ENCODE results near the gene GPR62. TPM values are rescaled to one million over a fixed set of nuclear protein-coding genes. Genes with fewer than 3 reads are reported as not detected.
A peak's percentile ranks its signal among the peaks of the same experiment; 100 is the strongest.

The GPR62 gene
- total and polyA plus RNA-seq, 9 donors = 0.13 to 0.59 (median 0.50) TPM

- WGBS (ENCODE audit: insufficient coverage) = 1% methylated on average over 95 of the region's 97 CpGs
- peak; percentile 79 for DNase-seq
Measured at GRCh38 chr3:51955893-51956770, 951 bp downstream of the GPR62 start.

GRCh38 chr3:51957520-51958205 lies 2.5 kb downstream of the GPR62 start:
- 96% methylated on average over 9 of the region's 15 CpGs for WGBS (ENCODE audit: insufficient coverage)
- Histone ChIP-seq H3K36me3 (ENCODE audit: control insufficient read depth, insufficient read depth, low read length) (peaks cover 43% of the 10 kb centered on the region), H3K27me3 (ENCODE audit: control insufficient read depth, insufficient read depth, low read length) (peaks cover 14% of the 10 kb centered on the region), H3K9me3 (replicated peaks; ENCODE audit: control insufficient read depth, low read depth, low read length) (no peaks in the 10 kb centered on the region), H3K27ac (ENCODE audit: low read length) (no peak overlapping the region), H3K4me3 (ENCODE audit: low read length) (no peak overlapping the region), H3K4me1 (ENCODE audit: control insufficient read depth, insufficient read depth, low read length) (peaks cover 35% of the 10 kb centered on the region)
- DNase-seq = no peak

More at GRCh38 chr3:51955893-51956770, 951 bp downstream of the GPR62 start:
- Histone ChIP-seq H3K27me3 (ENCODE audit: control insufficient read depth, insufficient read depth, low read length) (peaks cover 14% of the 10 kb centered on the region), H3K36me3 (ENCODE audit: control insufficient read depth, insufficient read depth, low read length) (peaks cover 40% of the 10 kb centered on the region), H3K4me3 (ENCODE audit: low read length) (peak overlapping the region; percentile 8), H3K4me1 (ENCODE audit: control insufficient read depth, insufficient read depth, low read length) (peaks cover 22% of the 10 kb centered on the region), H3K27ac (ENCODE audit: low read length) (no peak overlapping the region), H3K9me3 (replicated peaks; ENCODE audit: control insufficient read depth, low read depth, low read length) (no peaks in the 10 kb centered on the region)

- 95% methylated on average over 15 of the region's 20 CpGs for WGBS (ENCODE audit: insufficient coverage)
- peaks cover 47% of the 10 kb centered on the region for H3K4me1 ChIP-seq (ENCODE audit: control insufficient read depth, insufficient read depth, low read length)
- peaks cover 13% of the 10 kb centered on the region for H3K27me3 ChIP-seq (ENCODE audit: control insufficient read depth, insufficient read depth, low read length)
- H3K4me3 ChIP-seq (ENCODE audit: low read length) = no peak overlapping the region
- H3K36me3 ChIP-seq (ENCODE audit: control insufficient read depth, insufficient read depth, low read length) = peaks cover 43% of the 10 kb centered on the region
- H3K27ac ChIP-seq (ENCODE audit: low read length) = no peak overlapping the region
- no peak for DNase-seq
- no peaks in the 10 kb centered on the region for H3K9me3 ChIP-seq (replicated peaks; ENCODE audit: control insufficient read depth, low read depth, low read length)
Measured at GRCh38 chr3:51958603-51959521, 3.7 kb downstream of the GPR62 start.

GRCh38 chr3:51959651-51960050 lies 4.5 kb downstream of the GPR62 start:
- H3K9me3 ChIP-seq (replicated peaks; ENCODE audit: control insufficient read depth, low read depth, low read length) = no peaks in the 10 kb centered on the region
- no peak overlapping the region for H3K27ac ChIP-seq (ENCODE audit: low read length)
- peaks cover 54% of the 10 kb centered on the region for H3K4me1 ChIP-seq (ENCODE audit: control insufficient read depth, insufficient read depth, low read length)
- H3K4me3 ChIP-seq (ENCODE audit: low read length) = no peak overlapping the region
- no peak for DNase-seq
- H3K36me3 ChIP-seq (ENCODE audit: control insufficient read depth, insufficient read depth, low read length) = peaks cover 43% of the 10 kb centered on the region
- WGBS (ENCODE audit: insufficient coverage) = 100% methylated on average over 7 of the region's 7 CpGs
- peaks cover 9% of the 10 kb centered on the region for H3K27me3 ChIP-seq (ENCODE audit: control insufficient read depth, insufficient read depth, low read length)

- Histone ChIP-seq H3K27me3 (ENCODE audit: control insufficient read depth, insufficient read depth, low read length) (peaks cover 2% of the 10 kb centered on the region), H3K27ac (ENCODE audit: low read length) (no peak overlapping the region), H3K4me3 (ENCODE audit: low read length) (no peak overlapping the region), H3K36me3 (ENCODE audit: control insufficient read depth, insufficient read depth, low read length) (peaks cover 45% of the 10 kb centered on the region), H3K4me1 (ENCODE audit: control insufficient read depth, insufficient read depth, low read length) (peaks cover 55% of the 10 kb centered on the region), H3K9me3 (replicated peaks; ENCODE audit: control insufficient read depth, low read depth, low read length) (no peaks in the 10 kb centered on the region)
- no peak for DNase-seq
- WGBS (ENCODE audit: insufficient coverage) = 81% methylated on average over 6 of the region's 10 CpGs
Measured at GRCh38 chr3:51960386-51960785, 5.2 kb downstream of the GPR62 start.

- no peak for DNase-seq
- H3K27ac ChIP-seq (ENCODE audit: low read length) = no peak overlapping the region
- H3K4me1 ChIP-seq (ENCODE audit: control insufficient read depth, insufficient read depth, low read length) = peaks cover 58% of the 10 kb centered on the region
- H3K27me3 ChIP-seq (ENCODE audit: control insufficient read depth, insufficient read depth, low read length) = no peaks in the 10 kb centered on the region
- H3K36me3 ChIP-seq (ENCODE audit: control insufficient read depth, insufficient read depth, low read length) = peaks cover 45% of the 10 kb centered on the region
- H3K4me3 ChIP-seq (ENCODE audit: low read length) = no peak overlapping the region
- 87% methylated on average over 18 of the region's 18 CpGs for WGBS (ENCODE audit: insufficient coverage)
- no peaks in the 10 kb centered on the region for H3K9me3 ChIP-seq (replicated peaks; ENCODE audit: control insufficient read depth, low read depth, low read length)
Measured at GRCh38 chr3:51961011-51961410, 5.8 kb downstream of the GPR62 start.

GRCh38 chr3:51961602-51962569 lies 6.7 kb downstream of the GPR62 start:
- Histone ChIP-seq H3K27ac (ENCODE audit: low read length) (no peak overlapping the region), H3K27me3 (ENCODE audit: control insufficient read depth, insufficient read depth, low read length) (no peaks in the 10 kb centered on the region), H3K9me3 (replicated peaks; ENCODE audit: control insufficient read depth, low read depth, low read length) (no peaks in the 10 kb centered on the region), H3K4me1 (ENCODE audit: control insufficient read depth, insufficient read depth, low read length) (peaks cover 58% of the 10 kb centered on the region), H3K4me3 (ENCODE audit: low read length) (no peak overlapping the region), H3K36me3 (ENCODE audit: control insufficient read depth, insufficient read depth, low read length) (peaks cover 45% of the 10 kb centered on the region)
- DNase-seq = no peak
- 45% methylated on average over 3 of the region's 9 CpGs for WGBS (ENCODE audit: insufficient coverage)

GRCh38 chr3:51962854-51963530 lies 7.8 kb downstream of the GPR62 start:
- Histone ChIP-seq H3K4me1 (ENCODE audit: control insufficient read depth, insufficient read depth, low read length) (peaks cover 58% of the 10 kb centered on the region), H3K9me3 (replicated peaks; ENCODE audit: control insufficient read depth, low read depth, low read length) (no peaks in the 10 kb centered on the region), H3K27ac (ENCODE audit: low read length) (peak overlapping the region; percentile 4), H3K4me3 (ENCODE audit: low read length) (no peak overlapping the region), H3K36me3 (ENCODE audit: control insufficient read depth, insufficient read depth, low read length) (peaks cover 36% of the 10 kb centered on the region), H3K27me3 (ENCODE audit: control insufficient read depth, insufficient read depth, low read length) (no peaks in the 10 kb centered on the region)
- DNase-seq = peak; percentile 77
- 39% methylated on average over 4 of the region's 6 CpGs for WGBS (ENCODE audit: insufficient coverage)

All from muscle of leg (tissue), 11 donors.